Spleen (tissue), 11 donors: ENCODE results near the gene SEC14L1. TPM values are rescaled to one million over a fixed set of nuclear protein-coding genes. Genes with fewer than 3 reads are reported as not detected.
"Not testable (repeated sequence)": the region's sequence is repeated elsewhere in the genome, so short reads cannot be mapped to it uniquely, and the experiment has no call there.

ENCODE experiments used
- DNase-seq: peaks from one replicate; pipeline ENCODE4 v3.0.0-alpha.2; 2020
- H3K27ac ChIP-seq, 8 donors: fragments of 200-600 bp; sonication (generic) in 7 of 8; 1 replicate in 4 of 8; 2 replicates in 4 of 8; pipeline versions ENCODE4 v1.5.0 to v1.8.0; 2016 to 2021; ENCODE audit warnings: inconsistent platforms in 4 of 8, mild to moderate bottlenecking in 4 of 8, moderate library complexity in 1 of 8
- H3K27me3 ChIP-seq, 7 donors: fragments of 200-600 bp; sonication (generic) in 6 of 7; replicated peaks in 1 of 7; 1 replicate in 4 of 7; 2 replicates in 3 of 7; pipeline versions ENCODE4 v1.5.0 to v1.8.0; 2016 to 2021; ENCODE audit warnings: inconsistent platforms in 3 of 7, mild to moderate bottlenecking in 1 of 7
- H3K36me3 ChIP-seq, 6 donors: fragments of 200-600 bp; sonication (generic) in 5 of 6; 1 replicate in 4 of 6; 2 replicates in 2 of 6; pipeline versions ENCODE4 v1.5.0 to v1.8.0; 2016 to 2021; ENCODE audit warnings: inconsistent platforms in 2 of 6
- H3K4me1 ChIP-seq, 6 donors: fragments of 200-600 bp; sonication (generic) in 5 of 6; 1 replicate in 3 of 6; 2 replicates in 3 of 6; pipeline versions ENCODE4 v1.5.0 to v1.8.0; 2016 to 2021; ENCODE audit warnings: inconsistent platforms in 3 of 6
- H3K4me3 ChIP-seq, 8 donors: fragments of 200-600 bp; sonication (generic) in 7 of 8; 1 replicate in 4 of 8; 2 replicates in 4 of 8; pipeline versions ENCODE4 v1.5.0 to v1.8.0; 2016 to 2021; ENCODE audit warnings: inconsistent platforms in 4 of 8, mild to moderate bottlenecking in 4 of 8, moderate library complexity in 2 of 8
- H3K9me3 ChIP-seq, 8 donors: fragments of 200-600 bp; sonication (generic) in 7 of 8; 1 replicate in 4 of 8; 2 replicates in 4 of 8; pipeline versions ENCODE4 v1.5.0 to v1.8.0; 2016 to 2021; ENCODE audit warnings: inconsistent platforms in 4 of 8
- CTCF ChIP-seq, 11 experiments: fragments of 200-600 bp in 7 of 11; fragments of 450-650 bp in 4 of 11; sonication (generic) in 4 of 11; IDR thresholded peaks in 8 of 11; conservative IDR thresholded peaks in 3 of 11; 1 replicate in 7 of 11; 2 replicates in 4 of 11; pipeline versions ENCODE4 v1.4.0 to v1.8.0; 2016 to 2021; ENCODE audit warnings: antibody characterized with exemption in 11 of 11, inconsistent platforms in 4 of 11, mild to moderate bottlenecking in 1 of 11
- POLR2A ChIP-seq, 3 donors: fragments of 450-650 bp; IDR thresholded peaks; one replicate each; pipeline ENCODE4 v1.5.1; 2017; ENCODE audit warnings: antibody characterized with exemption in 3 of 3, mild to moderate bottlenecking in 1 of 3
- POLR2AphosphoS5 ChIP-seq, 3 donors: sonication (generic); formaldehyde crosslinking; IDR thresholded peaks; one replicate each; pipeline ENCODE4 v1.5.1; 2017; ENCODE audit warnings: antibody characterized with exemption in 3 of 3
- WGBS, 5 donors: extraction: QIAGEN DNeasy Blood & Tissue Kit in 3 of 5; methylation state at CpG; one replicate each; pipeline versions ENCODE4 v1.1.5 to v1.1.7; 2013 to 2018; 5-methylcytosine and 5-hydroxymethylcytosine counted together
- intact Hi-C: fragments of 100-400 bp; cut with DNase I; formaldehyde crosslinking; loops from one replicate; pipeline ENCODE4 v1.15.0; 2023; ENCODE audit warnings: low total_unique reads
- polyA plus RNA-seq, 3 donors: library from polyadenylated mRNA; stranded (reverse); fragments of 200-250 nt; gene quantifications; one replicate each; pipeline ENCODE4 v1.2.1, GENCODE V29; 2013
- total RNA-seq, 7 donors: library from RNA; depleted of rRNA in 3 of 7; stranded (reverse); fragments of >200 nt in 3 of 7; fragmentation: NEBNext Ultra II Directional in 4 of 7; extraction: Animal tissue kit (Norgen Biotek cat#: 25700) in 4 of 7; gene quantifications; one replicate each; pipeline versions ENCODE4 v1.1.0 to v1.2.1, GENCODE V29; 2016 to 2021
- donor health status: healthy with polysubstance abuse.
- donor health status: DM: no; HTN: no; CAD: no; lungs with moderate emphysema.
- donor health status: DM: no; HTN: no; CAD: no.
- donor health status: Bipolar disorder and iron deficiency.
- donor health status: healthy.
- donor health status: DM: no; HTN: no; CAD: no.
- donor health status: DM: yes; HTN: yes; CAD: no.

SEC14L1 gene
- total and polyA plus RNA-seq, 10 donors: 14.5 to 202 (median 169) TPM

GRCh38 chr17:77248216-77249114 is 107.7 kb downstream of the SEC14L1 start:
- H3K36me3 ChIP-seq: no peaks in the 10 kb centered on the region
- H3K27ac ChIP-seq: no peak overlapping the region
- intact Hi-C loops: loop anchor here (10.0 kb wide), 1 partner anchor 374 kb away; no protein-coding TSS in a partner anchor
- no peak for DNase-seq
- H3K4me1 ChIP-seq: peaks cover 4 to 18% (median 14%) of the 10 kb centered on the region in 6 donors
- no peak overlapping the region for H3K4me3 ChIP-seq
- no peaks in the 10 kb centered on the region for H3K9me3 ChIP-seq
- no peak for TF ChIP-seq POLR2A (IDR thresholded peaks at IDR 0.05)
- no peak for TF ChIP-seq POLR2AphosphoS5 (IDR thresholded peaks at IDR 0.05)
- no peak for TF ChIP-seq CTCF (IDR thresholded peaks at IDR 0.05 in 8 of 11, conservative IDR thresholded peaks at IDR 0.05 in 3 of 11)
- peaks cover 0 to 28% (median 0%) of the 10 kb centered on the region in 7 donors for H3K27me3 ChIP-seq
- WGBS, 5 donors: 80 to 93% (median 85%) methylated on average over 17 of the region's 17 CpGs

- TF ChIP-seq CTCF (IDR thresholded peaks at IDR 0.05 in 8 of 11, conservative IDR thresholded peaks at IDR 0.05 in 3 of 11) (no peak), POLR2AphosphoS5 (IDR thresholded peaks at IDR 0.05) (no peak), POLR2A (IDR thresholded peaks at IDR 0.05) (no peak)
- peaks cover 0 to 53% (median 0%) of the 10 kb centered on the region in 7 donors for H3K27me3 ChIP-seq
- no peaks in the 10 kb centered on the region for H3K9me3 ChIP-seq
- H3K4me1 ChIP-seq: peaks cover 4 to 32% (median 14%) of the 10 kb centered on the region in 6 donors
- DNase-seq: no peak
- no peak overlapping the region for H3K4me3 ChIP-seq
- 76 to 84% (median 80%) methylated on average over 4 of the region's 4 CpGs for WGBS, 5 donors
- H3K36me3 ChIP-seq: no peaks in the 10 kb centered on the region
- no peak overlapping the region for H3K27ac ChIP-seq
- intact Hi-C loops: no loop called here
Measured at GRCh38 chr17:77251622-77252183, 110.9 kb downstream of the SEC14L1 start.

- intact Hi-C loops, H3K9me3 ChIP-seq, H3K27ac ChIP-seq, H3K4me3 ChIP-seq, H3K36me3 ChIP-seq, DNase-seq: not testable (repeated sequence)
- Histone ChIP-seq H3K4me1 (peaks cover 1 to 26% (median 8%) of the 10 kb centered on the region in 6 donors), H3K27me3 (peaks cover 0 to 52% (median 0%) of the 10 kb centered on the region in 7 donors)
- WGBS, 5 donors: 61 to 83% (median 66%) methylated on average over 7 of the region's 7 CpGs
Measured at GRCh38 chr17:77252306-77252705, 111.5 kb downstream of the SEC14L1 start.

GRCh38 chr17:77253611-77254051 is 112.9 kb downstream of the SEC14L1 start:
- TF ChIP-seq POLR2AphosphoS5 (IDR thresholded peaks at IDR 0.05) (no peak), CTCF (IDR thresholded peaks at IDR 0.05 in 8 of 11, conservative IDR thresholded peaks at IDR 0.05 in 3 of 11) (no peak), POLR2A (IDR thresholded peaks at IDR 0.05) (no peak)
- H3K27ac ChIP-seq: peak overlapping the region in 3 of 8 donors; percentile 28 to 38 (median 32)
- DNase-seq: no peak
- whole genome bisulfite sequencing, 5 donors: 53 to 73% (median 59%) methylated on average over 6 to 11 of the region's 11 CpGs
- H3K4me3 ChIP-seq: no peak overlapping the region
- intact Hi-C loops: no loop called here
- no peaks in the 10 kb centered on the region for H3K9me3 ChIP-seq
- H3K36me3 ChIP-seq: no peaks in the 10 kb centered on the region
- peaks cover 0 to 47% (median 0%) of the 10 kb centered on the region in 7 donors for H3K27me3 ChIP-seq
- H3K4me1 ChIP-seq: peaks cover 0 to 22% (median 5%) of the 10 kb centered on the region in 6 donors
